ENCODE results near the gene ARHGDIA.

DNA sequence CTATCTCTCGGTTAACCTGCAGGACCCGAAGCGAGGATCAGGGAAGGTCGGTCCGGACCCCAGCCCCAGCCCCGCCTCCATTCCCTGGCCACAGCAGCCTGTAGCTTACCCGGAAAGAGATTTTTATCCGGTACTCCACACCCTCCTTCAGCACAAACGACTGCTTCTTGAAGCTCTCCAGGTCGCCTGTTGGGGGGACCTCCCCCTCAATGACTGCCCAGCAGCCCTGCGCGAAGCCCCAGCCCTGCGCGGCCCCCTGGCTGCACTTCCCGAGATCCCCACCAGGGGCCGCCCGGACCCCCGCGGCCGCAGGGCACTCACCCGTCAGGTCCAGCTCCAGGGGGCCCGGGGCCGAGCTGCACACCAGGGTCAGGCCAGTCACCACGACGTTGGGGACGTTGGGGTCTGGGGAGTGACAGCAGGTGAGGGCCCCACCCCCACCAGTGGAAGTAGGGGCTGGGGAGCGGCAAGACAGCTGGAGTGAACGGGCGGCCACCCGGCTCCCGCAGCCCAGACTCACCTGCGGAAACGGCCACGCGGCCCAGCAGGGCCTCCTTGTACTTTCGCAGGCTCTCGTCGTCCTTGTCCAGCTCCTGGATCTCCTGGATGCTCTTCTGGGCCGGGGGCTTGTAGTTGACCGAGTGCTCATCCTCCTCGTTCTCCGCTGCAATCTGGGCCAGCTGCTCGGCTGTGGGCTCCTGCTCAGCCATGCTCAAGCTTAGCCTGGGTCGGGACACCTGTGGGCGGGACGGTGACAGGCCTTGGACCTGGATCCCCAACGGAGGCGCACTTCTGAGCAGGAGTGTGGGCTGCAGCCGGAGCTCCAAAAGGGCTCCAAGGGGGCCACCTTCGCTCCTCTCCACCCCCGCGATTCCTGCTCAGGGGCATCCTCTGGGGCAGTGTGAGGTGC lies 1.7 kb downstream of the ARHGDIA start:
- TF ChIP-seq, protein P1, sequence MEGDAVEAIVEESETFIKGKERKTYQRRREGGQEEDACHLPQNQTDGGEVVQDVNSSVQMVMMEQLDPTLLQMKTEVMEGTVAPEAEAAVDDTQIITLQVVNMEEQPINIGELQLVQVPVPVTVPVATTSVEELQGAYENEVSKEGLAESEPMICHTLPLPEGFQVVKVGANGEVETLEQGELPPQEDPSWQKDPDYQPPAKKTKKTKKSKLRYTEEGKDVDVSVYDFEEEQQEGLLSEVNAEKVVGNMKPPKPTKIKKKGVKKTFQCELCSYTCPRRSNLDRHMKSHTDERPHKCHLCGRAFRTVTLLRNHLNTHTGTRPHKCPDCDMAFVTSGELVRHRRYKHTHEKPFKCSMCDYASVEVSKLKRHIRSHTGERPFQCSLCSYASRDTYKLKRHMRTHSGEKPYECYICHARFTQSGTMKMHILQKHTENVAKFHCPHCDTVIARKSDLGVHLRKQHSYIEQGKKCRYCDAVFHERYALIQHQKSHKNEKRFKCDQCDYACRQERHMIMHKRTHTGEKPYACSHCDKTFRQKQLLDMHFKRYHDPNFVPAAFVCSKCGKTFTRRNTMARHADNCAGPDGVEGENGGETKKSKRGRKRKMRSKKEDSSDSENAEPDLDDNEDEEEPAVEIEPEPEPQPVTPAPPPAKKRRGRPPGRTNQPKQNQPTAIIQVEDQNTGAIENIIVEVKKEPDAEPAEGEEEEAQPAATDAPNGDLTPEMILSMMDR (IDR thresholded peaks at IDR 0.05): peak; percentile 63 to 87 (median 85)
- peak; percentile 13 for TF ChIP-seq POLR2A (IDR thresholded peaks at IDR 0.05)
